ENCODE data around the gene CD7.

Gene CD7

DNA sequence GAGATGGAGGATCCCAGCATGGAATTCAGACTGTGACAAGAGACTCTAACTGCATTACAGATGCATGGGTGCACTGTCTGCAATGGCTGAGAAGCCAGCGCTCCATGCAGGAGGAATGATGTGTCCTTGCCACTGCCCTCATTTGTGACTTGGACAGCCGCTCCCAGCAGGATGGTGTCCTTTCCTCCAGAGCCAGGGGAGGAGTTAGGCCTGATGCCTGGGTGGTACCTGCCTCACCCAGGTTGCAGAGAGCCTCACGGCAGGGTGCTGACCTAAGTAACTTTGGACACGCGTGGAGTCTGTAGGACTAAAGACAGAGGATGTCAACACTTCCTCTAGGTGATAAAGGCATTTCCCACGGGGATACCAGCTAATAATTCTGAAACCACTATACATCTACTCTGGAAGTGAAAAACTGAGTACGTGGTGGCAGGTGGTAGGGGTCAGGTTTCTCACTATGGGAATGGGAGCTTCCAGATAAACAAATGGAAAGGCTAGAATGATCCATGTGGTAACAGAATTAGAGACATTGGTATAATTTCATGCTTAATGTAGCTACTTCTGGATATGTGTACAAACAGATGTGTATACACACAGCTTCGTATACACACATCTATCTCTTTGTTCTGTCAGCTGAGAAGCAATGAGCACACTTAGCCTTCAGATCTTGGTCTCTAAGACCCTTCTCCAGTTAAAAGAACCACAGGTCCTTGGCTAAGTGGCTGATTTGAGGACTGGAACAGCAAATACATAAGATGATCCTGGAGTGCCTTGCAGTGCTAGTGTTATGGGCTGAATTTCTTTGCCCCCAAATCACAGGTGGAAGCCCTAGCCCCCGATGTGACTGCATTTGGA lies 30.2 kb downstream of the CD7 start:
- DNase-seq: no peak
- in situ Hi-C loops (cut with MboI; ENCODE audit: low pct_unique_long_range_greater_than_20kb, low sequenced_read_pairs): no loop called here

DNA sequence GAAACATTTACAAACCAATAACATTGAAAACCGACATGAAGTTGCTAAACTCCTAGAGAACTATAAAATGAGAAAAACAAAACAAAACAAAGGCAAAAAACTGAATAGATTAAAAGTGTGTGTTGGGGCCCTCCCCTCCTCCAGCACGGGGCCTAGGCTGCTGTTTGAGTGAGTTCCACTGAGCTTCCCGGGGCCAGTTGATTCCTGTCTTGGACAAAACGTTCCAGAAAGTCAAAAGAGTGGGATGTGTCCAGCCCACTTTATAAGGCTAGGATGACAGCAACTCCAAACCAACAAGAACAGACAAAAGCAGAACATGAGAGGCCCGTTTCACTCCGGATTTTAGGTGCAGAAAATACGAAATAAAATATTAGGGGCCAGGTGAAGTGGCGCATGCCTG lies 32.3 kb downstream of the CD7 start:
- DNase-seq: no peak
- in situ Hi-C loops (cut with MboI; ENCODE audit: low pct_unique_long_range_greater_than_20kb, low sequenced_read_pairs): no loop called here

DNA sequence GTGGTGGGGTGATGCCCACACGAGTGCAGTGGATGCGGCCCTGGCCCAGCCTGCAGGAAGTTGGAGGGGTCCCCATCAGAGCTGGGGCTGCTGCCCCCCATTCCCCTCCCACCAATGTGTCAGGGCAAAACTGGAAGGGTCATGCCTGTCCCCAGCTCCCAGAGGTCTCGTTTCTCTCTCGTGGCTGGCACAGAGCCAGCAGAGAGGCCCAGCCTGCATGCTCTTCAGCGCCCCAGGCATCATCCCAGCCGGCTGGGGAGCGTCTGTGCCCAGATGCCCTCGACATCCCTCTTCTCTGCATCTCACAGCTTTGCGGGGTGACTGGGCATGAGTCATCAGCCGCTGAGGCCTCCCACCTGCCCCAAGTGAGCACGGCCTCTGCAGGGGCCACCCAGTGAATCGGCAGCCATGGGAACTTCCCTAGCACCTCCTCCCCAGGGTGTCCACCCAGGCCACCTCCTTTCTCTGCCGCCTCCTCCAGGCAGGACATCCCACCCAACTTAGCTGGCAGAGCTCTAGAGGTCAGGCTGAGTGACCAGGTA lies 34.1 kb downstream of the CD7 start:
- DNase-seq: no peak

DNA sequence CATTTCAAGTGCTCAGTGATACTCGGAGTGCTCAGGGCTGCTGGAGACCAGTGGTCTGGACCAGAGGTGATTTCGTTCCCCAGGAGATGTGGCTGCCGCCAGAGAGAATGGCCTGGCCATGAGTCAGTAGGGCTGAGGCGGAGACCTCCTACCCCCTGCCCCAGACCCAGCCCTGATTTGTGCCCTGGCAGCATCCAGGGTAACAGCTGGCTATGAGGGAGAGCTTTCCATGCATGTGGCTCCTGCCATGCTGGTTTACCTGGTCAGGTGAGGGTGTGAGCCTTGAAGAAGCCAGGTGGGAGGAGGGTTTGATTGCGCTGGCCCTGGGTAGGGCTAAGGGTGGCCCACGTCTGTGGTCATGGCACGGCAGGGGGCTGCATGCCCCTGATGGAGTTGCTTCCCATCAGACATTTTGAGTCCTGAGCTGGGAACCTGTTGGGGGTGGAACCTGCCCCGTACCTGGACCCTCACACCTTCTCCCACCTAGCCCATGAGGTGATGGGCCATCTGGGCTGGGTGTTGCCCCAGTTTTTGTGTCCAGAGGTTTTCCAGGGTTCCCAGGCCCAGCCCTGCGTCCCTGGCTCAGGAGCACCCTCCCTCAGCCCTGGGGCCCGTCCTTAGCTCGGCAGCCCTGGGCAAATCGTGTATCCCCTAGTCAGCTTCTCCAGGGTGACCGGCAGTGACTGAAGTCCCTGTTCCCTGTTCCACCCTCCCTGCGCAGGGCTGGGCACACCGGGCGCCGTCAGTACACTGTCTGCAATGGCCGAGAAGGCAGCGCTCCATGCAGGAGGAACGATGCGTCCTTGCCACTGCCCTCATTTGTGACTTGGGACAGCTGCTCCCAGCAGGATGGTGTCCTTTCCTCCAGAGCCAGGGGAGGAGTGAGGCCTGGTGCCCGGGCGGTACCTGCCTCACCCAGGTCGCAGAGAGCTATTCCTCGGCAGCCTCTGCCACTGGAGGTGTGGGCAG lies 34.9 kb downstream of the CD7 start:
- DNase-seq: no peak
- in situ Hi-C loops (cut with MboI; ENCODE audit: low pct_unique_long_range_greater_than_20kb, low sequenced_read_pairs): no loop called here

More for the DNA sequence above, 34.1 kb downstream of the CD7 start:
- in situ Hi-C loops (cut with MboI; ENCODE audit: low pct_unique_long_range_greater_than_20kb, low sequenced_read_pairs): no loop called here

DNA sequence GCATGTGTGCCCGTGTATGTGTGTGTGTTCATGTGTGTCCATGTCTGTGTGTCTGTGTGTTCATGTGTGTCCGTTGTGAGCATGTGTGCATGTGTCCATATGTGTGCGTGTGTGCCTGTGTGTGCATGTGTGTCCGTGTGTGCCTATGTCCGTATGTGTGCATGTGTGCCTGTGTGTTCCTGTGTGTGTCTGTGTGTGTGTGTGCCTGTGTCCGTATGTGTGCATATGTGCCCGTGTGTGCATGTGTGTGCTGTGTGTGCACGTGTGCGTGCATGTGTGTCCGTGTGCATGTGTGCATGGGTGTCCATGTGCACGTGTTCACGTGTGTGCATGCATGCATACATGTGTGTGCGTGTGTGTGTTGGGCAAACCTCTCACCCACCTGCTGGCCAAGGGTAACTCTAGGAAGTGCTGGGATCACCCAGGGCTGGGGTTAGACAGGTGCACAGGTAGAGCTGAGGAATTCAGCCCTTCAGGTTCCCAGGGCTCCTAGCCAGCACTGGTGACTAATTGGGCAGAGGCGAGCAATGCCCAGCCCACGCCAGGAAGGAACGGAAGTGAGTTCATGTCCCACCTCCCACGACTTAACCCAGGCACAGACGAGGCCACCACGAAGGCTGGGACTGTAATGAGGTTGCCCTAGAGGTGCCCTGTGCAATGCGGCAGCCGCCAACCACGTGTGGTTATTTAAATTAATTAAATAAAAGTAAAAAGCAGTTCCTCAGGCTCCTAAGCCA lies 35.7 kb downstream of the CD7 start:
- in situ Hi-C loops (cut with MboI; ENCODE audit: low pct_unique_long_range_greater_than_20kb, low sequenced_read_pairs): no loop called here
- DNase-seq: no peak

DNA sequence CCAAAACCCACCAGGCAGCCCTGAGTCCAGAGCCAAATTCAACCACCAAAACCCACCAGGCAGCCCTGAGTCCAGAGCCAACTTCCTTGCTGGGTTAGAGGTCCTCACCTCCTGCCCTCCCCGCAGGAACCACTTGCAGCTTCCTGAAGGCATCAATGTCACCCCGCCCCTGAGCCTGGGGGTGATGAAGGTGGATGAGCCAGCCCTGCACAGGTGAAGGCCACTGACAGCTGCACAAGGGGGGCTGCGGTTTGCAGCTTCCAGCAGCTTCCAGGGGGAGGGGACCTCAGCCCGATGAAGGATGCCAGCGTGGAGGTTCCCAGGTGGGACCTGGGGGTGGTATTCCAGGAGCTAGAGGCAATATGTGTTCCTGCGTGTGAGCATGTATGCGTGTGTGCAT lies 36.3 kb downstream of the CD7 start:
- no peak for DNase-seq
- in situ Hi-C loops (cut with MboI; ENCODE audit: low pct_unique_long_range_greater_than_20kb, low sequenced_read_pairs): no loop called here

DNA sequence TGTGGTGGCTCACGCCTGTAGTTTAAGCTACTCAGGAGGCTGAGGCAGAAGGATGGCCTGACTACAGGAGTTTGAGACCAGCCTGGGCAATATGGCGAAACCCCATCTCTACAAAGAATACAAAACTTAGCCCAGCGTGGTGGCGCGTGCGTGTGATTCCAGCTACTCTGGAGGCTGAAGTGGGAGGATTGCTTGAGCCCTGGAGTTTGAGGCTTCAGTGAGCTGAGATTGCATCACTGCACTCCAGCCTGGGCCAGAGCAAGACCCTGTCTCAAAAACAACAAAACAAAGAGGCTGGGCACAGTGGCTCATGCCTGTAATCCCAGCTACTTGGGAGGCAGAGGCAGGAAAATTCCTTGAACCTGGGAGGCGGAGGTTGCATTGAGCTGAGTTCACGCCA lies 36.9 kb downstream of the CD7 start:
- DNase-seq: no peak
- in situ Hi-C loops (cut with MboI; ENCODE audit: low pct_unique_long_range_greater_than_20kb, low sequenced_read_pairs): no loop called here

DNA sequence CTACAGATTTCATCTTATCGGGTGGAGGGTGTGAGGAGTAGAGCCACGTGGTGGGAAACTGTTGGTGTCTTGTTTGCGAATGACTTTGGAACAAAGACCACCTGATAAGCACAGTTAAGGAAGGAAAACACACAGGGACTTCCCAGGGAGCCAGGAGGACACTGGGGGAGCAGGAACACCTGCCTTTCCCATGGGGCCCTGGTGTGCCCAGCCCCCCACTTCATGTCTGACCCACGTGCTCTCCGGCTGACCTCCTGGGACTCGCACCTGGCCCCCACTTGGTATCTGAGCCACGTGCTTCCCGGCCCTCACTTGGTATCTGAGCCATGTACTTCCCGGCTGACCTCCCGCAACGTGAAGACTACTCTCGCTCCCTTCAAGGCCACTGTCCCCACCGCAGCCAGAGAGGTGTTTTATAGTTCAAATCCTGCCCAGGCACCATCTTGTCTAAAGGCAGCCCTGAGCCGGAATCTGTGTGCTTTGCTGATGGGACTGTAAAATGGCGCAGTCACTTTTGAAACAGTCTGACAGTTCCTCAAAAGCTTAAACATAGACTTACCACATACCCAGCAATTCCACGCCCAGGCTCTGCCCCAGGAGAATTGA lies 38.5 kb downstream of the CD7 start:
- in situ Hi-C loops (cut with MboI; ENCODE audit: low pct_unique_long_range_greater_than_20kb, low sequenced_read_pairs): no loop called here
- DNase-seq: no peak

DNA sequence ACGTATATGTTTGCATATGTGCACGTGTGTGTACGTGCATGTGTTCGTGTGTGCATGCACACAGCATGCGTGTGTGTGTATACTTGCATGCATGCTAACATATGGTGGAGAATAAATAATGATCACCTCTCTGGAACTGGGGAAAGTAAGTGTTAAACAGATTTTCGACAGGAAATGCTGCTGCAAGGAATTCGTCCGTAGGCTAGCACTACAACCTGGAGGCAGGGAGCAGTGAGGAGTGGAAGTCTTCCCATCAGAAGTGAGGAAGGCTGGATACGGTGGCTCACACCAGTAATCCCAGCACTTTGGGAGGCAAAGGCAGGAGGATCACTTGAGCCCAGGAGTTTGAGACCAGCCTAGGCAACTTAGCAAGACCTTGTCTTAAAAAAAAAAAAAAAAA lies 39.1 kb downstream of the CD7 start:
- DNase-seq: no peak
- in situ Hi-C loops (cut with MboI; ENCODE audit: low pct_unique_long_range_greater_than_20kb, low sequenced_read_pairs): no loop called here

DNA sequence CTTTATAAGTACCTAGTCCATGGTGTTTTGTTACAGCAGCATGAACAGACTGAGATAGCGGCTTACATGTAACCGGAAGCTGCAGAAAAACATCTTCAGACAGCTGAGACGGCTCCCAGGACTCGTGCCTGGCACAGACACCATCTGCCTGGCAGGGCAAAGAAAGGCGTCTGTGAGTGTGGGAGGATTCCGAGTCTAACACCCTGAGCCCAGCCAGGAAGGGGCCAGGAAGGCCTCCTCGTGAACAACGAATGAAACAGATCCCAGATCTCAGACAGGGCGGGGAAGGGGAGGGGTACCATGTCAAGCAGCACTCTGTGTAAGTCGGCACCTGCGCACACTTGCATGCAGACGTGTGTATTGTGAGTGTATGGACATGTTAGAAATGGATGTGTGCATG lies 39.6 kb downstream of the CD7 start:
- in situ Hi-C loops (cut with MboI; ENCODE audit: low pct_unique_long_range_greater_than_20kb, low sequenced_read_pairs): no loop called here
- no peak for DNase-seq

DNA sequence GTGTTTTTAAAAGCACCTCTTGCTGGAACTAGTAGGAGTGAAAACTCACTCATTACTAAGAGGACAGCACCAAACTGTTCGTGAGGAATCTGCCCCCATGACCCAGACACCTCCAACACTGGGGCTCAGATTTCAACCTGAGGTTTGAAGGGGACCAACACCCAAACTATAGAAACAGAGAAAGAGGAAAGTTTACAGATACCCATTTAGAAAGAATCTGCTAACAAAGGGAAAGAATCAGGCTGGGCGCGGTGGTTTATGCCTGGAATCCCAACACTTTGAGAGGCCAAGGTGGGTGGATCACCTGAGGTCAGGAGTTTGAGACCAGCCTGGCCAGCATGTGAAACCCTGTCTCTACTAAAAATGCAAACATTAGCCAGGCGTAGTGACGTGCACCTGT lies 40.5 kb downstream of the CD7 start:
- DNase-seq: no peak
- in situ Hi-C loops (cut with MboI; ENCODE audit: low pct_unique_long_range_greater_than_20kb, low sequenced_read_pairs): no loop called here

DNA sequence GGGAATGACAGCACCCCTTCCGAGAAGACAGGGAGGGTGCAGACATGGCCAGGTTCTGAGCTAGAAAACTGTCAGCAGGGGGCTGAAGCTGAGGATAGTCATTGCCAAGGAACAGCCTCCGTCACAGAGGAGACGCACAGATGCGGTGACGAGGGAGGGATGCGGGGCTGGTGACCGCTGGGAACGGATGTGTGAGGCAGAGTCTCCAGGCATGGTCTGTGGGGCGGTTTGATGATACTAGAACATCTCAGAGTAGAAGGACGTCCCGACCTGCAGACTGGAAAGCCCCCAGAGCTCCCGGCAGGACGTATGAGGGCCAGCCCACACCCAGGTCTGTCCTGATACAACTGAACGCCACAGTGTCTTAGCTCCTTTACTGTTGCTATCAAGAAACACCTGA lies 42.1 kb downstream of the CD7 start:
- DNase-seq: no peak
- in situ Hi-C loops (cut with MboI; ENCODE audit: low pct_unique_long_range_greater_than_20kb, low sequenced_read_pairs): no loop called here

DNA sequence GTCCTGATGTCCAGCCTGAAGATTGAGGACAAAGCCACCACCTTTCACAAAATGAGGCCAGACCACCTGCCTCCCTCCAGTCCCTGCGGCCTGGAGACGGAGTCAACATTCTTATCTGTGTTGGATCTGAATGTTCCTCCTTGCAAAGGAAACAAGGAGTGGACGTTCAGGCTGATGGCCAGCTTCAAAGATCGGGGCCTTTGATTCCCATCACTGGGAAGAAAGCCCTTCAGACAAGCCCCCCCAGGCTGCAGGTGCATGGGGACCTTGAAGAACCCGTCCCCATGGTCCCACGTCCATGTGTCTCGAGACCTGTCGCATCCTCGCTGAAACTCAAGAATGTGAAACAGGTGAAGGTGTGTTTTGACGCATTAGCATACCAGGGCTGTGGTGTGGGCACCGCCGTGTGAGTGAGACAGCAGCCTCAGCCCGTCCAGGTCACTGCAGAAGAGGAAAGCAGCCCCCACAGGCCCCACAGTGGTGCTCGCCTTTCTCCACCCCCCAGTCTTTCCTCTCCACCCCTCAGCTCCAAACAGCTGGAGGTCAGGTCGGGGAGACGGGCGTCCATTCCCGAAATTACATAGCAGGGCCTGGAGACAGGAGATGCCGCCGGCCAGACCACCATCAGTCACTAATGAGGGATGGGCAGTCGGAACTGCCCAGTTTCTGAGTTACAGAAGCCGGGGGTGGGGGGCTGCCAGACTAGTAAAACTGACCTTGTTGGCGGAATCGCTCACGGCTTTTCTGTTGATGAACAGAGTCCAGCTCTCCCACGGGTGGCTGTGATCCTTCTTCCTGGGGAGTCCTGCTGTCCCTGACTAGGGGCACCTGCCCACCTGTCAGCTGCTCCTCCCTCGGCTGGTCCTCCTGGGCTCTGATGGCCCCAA lies 43.0 kb downstream of the CD7 start:
- in situ Hi-C loops (cut with MboI; ENCODE audit: low pct_unique_long_range_greater_than_20kb, low sequenced_read_pairs): no loop called here
- no peak for DNase-seq

DNA sequence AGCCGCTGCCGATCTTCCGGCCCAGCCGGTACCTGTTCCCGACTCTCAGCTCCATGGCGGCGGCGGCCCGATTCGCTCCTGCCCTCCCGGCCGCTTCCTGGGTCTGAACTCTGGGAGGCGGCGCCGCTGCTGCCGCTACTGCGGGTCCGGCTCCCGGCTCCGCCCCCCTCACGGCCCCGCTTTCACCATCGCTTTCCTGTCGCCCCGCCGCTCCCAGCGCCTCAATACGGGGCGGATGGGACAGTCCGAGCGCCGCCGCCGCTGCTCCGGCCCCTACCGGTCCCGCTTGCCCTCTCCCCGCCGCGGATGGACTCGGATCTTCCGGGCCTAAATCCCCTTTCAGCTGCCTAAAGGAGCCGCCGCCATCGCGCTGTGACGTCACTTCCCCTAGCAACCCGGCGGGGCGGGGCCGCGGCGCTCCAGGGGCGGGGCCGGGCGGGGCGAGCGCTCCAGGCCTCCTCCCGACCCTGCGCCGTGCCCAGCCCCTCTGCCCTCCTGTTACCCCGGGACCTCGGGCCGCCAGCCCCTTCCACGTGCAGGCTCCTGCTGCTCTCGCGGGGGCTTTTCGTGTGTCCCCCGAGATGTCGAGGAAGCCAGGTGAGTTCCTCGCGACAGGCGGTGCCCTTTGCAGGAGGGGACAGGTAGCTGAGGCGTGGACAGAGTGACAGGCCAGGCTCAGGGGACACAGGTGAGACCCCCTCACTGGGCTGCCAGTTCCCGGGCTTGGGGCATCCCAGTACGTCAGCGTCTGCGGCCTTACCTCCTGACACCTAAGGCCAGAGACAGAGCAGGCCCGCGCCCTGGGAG lies 43.9 kb downstream of the CD7 start, which contains the start of gene CSNK1D:
Gene CSNK1D, minus strand, starts transcription at position 374 of the 807 bp plus-strand sequence. Its CDS starts 319 bp downstream, at position 55.
- DNase-seq: peak; percentile 88

DNA sequence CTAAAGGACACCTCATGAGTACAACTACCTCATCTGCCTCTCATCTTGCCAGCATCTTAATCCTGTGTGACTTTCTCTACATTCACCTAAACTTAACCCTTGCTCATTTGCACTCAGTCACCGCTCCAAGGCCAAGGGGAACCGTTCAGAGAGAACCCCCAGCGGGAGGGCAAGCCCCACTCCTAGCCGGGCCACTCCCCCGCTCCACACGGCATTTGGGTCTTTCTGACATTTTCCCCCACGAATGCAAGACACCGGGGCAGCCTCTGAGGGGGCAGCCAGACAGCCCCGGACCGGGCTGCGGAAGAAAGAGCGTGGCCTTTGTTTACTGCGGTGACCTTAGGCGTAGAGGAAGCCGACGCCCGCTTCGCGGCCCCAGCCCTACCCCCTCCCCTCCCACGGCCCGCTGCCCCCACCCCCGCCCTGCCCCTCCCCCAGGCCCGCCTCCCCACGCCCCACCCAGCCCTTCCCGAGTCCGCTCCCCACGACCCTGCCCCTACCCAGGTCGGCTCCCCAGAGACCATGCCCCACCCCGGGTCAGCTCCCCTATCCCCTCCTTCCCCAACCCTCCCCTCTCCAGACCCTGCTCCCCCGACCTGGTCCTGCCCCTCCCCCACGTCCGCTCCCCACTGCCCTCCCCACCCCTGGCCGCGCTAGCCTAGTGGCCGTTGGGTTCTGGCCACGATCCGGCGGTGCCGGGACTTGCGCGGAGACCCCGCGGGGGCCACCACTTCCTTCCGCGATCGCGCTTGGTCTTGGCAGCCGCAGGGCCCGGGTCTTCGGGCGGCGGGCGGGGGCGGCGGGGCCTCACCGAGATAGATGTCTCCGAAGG lies 44.7 kb downstream of the CD7 start:
- peak; percentile 43 for DNase-seq
- in situ Hi-C loops (cut with MboI; ENCODE audit: low pct_unique_long_range_greater_than_20kb, low sequenced_read_pairs): no loop called here

More for the DNA sequence above, 43.9 kb downstream of the CD7 start, which contains the start of gene CSNK1D:
- in situ Hi-C loops (cut with MboI; ENCODE audit: low pct_unique_long_range_greater_than_20kb, low sequenced_read_pairs): no loop called here

DNA sequence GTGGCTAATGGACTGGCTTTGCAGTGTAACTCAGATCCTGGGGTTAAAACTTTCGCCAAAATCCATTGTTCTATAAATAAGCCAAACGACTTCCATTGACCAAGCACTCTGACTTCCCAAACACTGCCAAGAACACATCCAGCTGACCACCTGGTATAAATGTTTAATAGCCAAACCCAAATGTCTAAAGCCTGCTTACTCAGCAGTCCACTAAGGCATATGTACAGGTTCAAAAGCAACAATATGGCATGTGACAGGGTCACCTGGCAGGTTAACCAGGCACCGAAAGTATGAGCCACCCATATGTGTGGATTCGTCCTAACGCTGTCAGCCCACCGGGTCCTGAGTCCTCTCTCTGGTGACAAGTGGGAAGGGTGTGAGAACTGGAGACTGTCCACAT lies 46.0 kb downstream of the CD7 start:
- DNase-seq: no peak
- in situ Hi-C loops (cut with MboI; ENCODE audit: low pct_unique_long_range_greater_than_20kb, low sequenced_read_pairs): no loop called here
